ENCODE results near the gene HSPA12B.

- TF ChIP-seq CTCF (IDR thresholded peaks at IDR 0.05; ENCODE audit: extremely low read depth in 1 of 2, insufficient read depth in 1 of 2, low read depth in 1 of 2, low read length in 2 of 2) (no peak), POLR2A (IDR thresholded peaks at IDR 0.05; ENCODE audit: low read depth, low read length) (no peak), POLR2AphosphoS5 (IDR thresholded peaks at IDR 0.05; ENCODE audit: insufficient read depth, low read depth, low read length) (no peak), EZH2 (IDR thresholded peaks at IDR 0.05; ENCODE audit: borderline replicate concordance, low read depth, low read length, severe bottlenecking) (no peak), MYC (IDR thresholded peaks at IDR 0.05; ENCODE audit: low read depth, low read length) (no peak), FOS (IDR thresholded peaks at IDR 0.05; ENCODE audit: borderline replicate concordance, insufficient read depth, low read length) (no peak), MAX (IDR thresholded peaks at IDR 0.05; ENCODE audit: insufficient read depth, insufficient read length) (no peak)
Measured at GRCh38 chr20:3706774-3707507, 25.5 kb upstream of the HSPA12B start.
